GM19193 (cell line): ENCODE measurements around the gene PMCH.

Source experiments
- POLR2A ChIP-seq: IDR thresholded peaks from 4 replicates; pipeline ENCODE4 v1.6.1; 2011; ENCODE audit not compliant: insufficient read depth, insufficient read length; ENCODE audit errors: extremely low read depth

Gene PMCH, protein sequence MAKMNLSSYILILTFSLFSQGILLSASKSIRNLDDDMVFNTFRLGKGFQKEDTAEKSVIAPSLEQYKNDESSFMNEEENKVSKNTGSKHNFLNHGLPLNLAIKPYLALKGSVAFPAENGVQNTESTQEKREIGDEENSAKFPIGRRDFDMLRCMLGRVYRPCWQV

DNA sequence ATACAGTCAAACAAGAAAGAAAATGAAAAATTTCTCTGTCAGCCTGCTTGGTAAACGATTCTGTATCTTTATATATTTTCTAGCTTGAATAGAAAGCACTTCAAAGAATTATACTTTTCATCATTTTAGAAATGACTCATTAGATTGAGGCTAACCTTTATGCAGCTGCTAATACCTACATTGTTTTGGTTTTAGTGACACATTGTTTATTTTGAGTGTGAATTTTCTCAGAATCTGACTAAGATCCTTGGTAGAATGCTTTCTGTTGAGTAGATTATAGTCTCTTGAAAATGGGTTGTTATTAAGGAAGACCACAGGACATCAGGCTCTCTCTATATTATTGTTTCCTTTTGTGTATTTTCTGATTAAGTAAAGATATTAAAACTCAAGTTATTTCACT is at the start of gene PMCH:
TSS of gene PMCH (minus strand) at position 45 of the 400 bp plus-strand sequence. CDS start 63 bp downstream, outside the sequence.
- no peak for TF ChIP-seq POLR2A

DNA sequence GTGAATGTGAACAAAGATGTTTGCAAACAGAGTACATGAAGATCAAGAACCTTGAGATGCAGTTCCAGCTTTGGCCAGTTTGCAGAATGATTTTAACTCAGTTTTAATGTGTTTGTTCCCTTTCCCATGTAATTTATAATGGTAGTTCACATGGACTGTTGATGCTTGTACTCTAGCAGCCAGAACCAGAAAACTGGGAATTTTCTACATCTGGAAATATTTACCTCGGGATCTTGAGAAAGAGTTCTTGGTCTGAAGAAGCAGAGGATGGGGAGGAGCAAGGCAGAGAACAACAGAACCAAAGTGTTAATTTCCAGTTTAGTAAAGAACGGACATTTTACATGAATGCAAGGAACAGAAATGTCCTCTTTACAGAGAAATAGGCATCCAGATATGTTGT is 37.0 kb upstream of the PMCH start:
- no peak for TF ChIP-seq POLR2A

DNA sequence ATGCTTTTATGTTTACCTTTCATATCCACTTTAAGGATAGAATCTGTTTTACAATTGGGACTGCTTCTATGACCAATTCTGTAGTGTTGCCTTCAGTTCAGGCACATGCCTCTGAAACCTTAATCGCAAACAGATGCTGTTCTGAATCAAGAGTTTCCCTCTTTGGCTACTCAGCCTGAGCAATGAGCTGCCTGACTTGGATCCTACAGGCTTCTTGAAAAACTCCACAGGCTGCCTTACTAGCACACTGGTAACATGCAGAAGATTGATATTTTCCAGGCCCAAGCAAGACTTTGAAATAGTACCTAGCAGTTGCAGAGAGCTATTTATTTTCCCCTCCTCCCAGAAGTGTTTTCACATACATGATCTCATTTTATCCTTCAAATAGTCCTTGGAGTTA is 34.8 kb upstream of the PMCH start:
- no peak for TF ChIP-seq POLR2A

DNA sequence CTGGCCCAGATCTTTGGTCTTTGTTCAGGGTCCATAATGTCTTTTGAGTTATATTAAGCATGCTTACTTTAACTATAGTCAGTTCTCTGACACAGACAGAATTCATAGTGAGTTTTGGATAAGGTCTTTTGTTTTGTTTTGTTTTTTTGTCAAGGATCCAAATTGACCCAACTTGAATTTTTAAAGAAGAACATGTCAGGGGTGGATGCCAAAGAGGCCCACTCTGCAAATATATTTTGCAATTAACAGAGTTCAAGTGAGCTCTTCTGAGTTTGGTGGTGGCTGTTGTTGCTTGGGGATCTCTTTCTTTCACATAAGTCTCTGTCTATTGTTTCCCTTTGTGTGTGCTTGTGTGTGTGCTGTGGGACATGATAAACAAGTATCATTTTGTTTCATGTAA is 34.4 kb upstream of the PMCH start:
- TF ChIP-seq POLR2A = no peak

DNA sequence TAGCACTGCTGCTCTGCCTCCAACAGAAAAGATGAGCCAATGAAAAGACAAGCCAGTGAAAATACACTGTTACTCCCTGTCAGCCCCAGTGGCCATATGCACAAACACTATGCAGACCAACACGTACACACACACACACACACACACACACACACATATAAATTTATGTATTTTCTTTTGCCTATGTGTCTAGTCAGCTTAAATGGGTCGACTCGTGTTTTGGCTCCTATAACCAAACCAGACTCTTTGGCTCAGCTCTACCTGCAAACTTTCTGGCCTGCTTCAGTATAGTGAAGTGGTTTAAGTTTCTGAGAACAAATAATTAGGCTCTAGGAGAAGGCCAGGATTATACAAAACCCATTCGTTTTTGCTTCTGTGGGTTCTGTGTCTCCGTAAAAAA is 30.3 kb upstream of the PMCH start:
- no peak for TF ChIP-seq POLR2A

DNA sequence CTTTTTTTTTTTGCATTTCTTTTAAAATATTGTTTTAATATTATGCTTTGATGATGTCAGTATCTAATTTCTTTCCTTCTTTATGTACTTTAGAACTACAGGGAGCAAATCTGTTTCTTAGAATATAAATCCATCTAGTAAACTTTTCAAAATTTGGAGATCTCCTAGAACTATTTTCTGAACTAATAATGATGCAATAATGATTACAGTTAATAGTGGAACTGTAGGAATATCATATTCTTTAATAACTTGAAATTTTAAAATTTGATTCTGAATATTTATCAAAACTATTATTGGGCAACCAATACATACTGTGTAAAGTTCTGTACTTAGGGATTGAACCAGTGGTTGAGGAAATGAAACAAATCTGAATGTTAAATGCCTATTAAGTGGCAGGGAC is 23.1 kb upstream of the PMCH start:
- no peak for TF ChIP-seq POLR2A

DNA sequence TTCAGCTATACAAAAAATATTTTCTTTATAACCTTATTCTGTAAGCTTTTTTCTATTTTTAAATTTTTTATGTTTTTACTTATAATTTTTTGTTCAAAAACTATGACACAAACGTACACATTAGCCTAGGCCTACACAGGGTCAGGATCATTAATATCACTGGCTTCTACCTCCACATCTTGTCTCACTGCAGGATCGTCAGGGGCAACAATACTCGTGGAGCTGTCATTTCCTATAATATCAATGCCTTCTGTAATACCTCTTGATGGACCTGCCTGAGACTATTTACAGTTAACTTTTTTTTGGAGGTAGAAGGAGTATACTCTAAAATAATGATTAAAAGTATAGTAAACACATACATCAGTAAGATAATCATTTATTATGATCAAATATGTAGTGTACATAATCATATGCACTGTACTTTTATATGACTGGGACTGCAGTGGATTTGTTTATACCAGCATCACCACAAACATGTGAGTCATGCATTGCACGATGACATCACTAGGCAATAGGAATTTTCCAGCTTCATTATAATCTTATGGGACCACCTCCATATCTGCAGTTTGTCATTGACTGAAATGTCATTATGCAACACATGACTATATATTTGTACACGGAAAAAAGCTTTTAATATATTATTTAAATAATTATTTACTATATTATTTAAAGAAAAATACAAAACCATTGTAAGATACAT is 18.5 kb upstream of the PMCH start:
- no peak for TF ChIP-seq POLR2A

DNA sequence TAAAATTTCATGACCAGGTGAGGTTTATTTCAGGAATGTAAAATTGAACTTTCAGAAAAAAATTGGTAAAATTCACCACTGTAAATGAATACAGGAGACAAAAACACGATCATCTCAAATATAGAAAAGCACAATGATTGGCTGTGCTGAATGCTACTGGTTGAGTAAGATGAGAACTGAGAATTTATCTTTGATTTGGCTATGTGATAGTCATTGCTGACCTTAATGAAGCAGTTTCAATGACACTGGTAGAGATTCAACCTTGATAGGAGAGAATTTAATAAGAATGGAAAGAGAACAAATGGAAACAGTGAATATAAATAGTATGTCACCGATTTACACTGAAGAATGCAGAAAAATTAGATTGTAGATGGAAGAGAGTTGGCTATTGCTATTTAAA is 6.4 kb upstream of the PMCH start:
- TF ChIP-seq POLR2A = no peak

DNA sequence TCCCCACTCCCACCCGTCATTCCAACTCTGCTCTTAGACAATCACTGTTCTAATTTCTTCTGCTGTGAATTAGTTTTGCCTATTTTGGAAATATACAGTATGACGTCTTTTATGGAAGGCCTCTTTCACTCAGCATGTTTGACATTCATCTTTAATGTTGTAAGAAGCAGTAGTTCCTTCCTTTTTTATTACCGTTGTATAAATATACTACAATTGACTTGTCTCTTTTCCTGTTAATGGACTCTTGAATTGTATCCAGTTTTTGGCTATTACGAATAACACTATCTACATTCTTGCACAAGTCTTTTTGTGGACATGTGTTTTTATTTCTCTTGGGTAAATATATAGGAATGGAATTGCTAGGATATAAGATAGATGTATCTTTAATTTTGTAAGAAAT is 4.9 kb upstream of the PMCH start:
- no peak for TF ChIP-seq POLR2A

DNA sequence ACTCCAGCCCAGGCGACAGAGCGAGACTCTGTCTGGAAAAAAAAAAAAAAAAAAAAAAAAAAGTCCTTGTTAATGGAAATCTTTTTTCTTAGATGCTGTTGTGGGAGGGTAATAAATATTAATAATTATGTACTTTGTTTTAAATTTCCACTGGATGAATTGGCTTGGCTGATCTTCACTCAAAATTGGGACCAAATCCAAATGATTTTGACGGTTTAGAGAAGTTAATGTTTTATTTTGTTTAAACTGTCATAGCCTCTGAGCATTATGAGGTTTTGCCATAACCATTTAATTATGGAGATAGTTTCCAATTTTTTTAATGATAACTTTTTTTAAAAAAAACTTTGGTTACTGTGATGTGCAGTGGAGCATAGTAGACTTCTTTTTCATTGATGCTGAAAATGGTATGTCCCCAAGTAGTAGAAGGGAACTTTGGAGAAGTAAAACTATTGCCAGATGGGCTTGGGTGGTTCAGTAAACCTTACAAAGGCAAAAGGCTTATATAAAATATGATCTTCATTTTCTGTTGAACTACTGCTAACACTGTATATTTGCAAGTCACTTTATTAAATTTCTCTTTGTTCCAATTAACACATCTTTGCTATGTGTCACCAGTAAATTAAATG is 3.9 kb upstream of the PMCH start:
- no peak for TF ChIP-seq POLR2A

DNA sequence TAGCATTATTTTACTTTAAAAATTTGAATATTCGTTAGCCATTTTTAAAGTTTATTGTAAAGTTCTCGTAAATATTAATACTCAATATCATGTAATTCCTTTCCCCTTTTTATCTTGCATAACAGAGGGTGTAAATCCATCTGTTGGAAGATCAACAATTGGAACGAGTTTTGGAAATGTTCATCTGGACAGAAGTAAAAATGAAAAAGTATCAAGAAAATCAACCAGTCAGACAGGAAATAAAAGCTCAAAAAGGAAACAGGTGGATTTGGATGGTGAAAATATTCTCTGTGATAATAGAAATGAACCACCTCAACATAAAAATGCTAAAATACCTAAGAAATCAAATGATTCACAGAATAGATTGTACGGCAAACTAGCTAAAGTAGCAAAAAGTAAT is 1.8 kb downstream of the PMCH start:
- TF ChIP-seq POLR2A = no peak

DNA sequence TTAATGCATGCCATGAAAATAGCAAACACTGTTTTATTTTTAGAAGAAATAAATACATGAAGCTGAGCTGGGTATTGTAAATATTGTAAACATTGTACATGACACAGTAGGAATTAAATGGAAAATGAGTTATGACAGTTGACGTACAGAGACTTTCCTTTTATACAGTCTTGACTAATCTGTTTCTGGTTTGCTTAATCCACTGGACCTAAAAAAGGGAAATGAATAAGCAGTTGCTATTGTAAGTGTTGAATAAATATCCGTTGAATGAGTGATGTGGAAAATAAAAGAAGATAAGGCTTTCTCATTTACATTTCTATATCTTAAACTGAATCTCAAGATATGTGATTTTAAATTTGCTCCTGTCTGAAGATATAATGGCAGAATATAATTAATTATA is 15.0 kb downstream of the PMCH start:
- TF ChIP-seq POLR2A = no peak

DNA sequence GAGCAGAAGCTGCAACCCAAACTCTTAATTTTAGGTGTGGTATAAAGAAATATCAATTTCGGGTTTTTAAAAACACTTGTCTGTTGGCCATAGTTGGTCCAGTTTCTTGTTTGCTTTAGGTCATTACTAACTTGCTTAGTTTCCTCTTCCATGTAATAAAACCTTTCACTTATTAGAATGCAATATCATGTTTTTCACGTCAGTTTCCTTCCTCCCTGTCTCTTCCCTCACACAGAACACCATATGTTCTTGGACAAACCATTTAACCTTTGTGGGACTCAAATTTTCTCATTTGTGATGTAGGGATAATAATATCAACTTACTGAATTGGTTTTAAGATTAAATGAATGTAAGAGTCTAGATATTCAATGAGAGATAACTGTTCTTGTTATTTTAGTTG is 22.9 kb downstream of the PMCH start:
- no peak for TF ChIP-seq POLR2A

DNA sequence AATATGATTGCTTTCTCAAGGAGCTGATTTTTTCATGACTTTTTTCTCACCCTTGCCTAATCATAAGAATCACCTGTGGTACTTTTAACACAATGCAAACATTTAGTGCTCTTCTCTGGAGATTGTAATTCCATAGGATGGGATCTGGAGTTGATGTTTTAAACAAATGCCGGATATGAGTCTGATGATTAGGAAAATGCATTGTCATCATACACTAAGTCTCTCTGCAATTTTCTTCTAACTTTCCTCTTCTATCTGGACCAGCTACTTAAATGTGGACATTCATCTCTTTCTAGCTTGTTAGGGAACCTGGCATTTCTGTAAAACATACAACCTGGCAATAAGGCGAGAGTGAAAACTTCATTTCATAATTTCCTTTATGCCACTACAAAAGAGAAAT is 23.5 kb downstream of the PMCH start:
- TF ChIP-seq POLR2A = no peak

DNA sequence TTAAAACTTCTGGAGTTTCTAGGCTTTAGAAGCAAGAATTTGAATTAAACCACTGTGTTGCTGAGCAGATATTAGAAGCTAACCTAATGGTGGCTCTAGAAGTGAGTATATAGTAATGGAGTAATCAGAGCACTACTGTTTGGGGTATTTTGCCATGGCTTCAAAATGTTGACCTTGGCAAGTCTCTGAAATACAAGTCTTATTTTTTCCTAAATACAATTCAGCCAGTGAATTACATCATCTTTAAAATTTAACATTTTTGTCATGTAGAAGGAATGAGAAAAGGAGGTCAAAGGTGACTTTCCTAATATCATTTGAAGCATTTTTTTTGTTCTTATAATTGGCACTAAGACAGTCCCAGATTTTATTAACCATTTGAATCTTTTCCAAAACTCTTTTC is 25.2 kb downstream of the PMCH start:
- TF ChIP-seq POLR2A = no peak

DNA sequence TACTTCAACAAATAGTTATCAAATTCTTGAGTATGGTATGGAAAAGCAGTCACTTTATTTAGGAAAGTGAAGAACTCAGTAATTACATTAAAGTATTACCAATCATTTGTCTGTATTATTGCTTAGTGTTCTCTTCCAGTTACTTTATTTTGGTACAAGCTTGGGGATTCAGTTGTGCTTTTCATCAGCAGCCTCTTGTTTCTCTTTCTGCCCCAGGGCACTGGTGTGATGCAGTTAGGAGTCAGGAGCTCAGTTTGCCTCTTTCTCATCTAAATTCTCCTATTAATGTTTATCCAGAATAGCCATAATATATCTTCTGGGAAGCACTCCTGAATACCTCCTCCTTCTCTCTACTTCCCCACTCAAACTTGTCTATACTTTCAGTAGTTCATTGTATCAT is 25.7 kb downstream of the PMCH start:
- no peak for TF ChIP-seq POLR2A
